Panc1 (cell line): Measurements from ENCODE around the gene CASP5. TPM values are rescaled to one million over a fixed set of nuclear protein-coding genes. Genes with fewer than 3 reads are reported as not detected.
"Not testable (repeated sequence)": the region's sequence is repeated elsewhere in the genome, so short reads cannot be mapped to it uniquely, and the experiment has no call there.

ENCODE experiments used
- ATAC-seq: fragments of 200-7000 bp; cut with Tn5 transposase; 2 replicates; pipeline ENCODE4 v1.9.1; 2020; ENCODE audit warnings: mild to moderate bottlenecking, moderate library complexity
- Bru-seq: library from RNA; stranded (reverse); fragments of 400-500 nt; gene quantifications from one replicate; lab custom pipeline; 2021; lab: Mats Ljungman, UMichigan
- BruChase-seq, 2 experiments: library from RNA; stranded (reverse); fragments of 400-500 nt; gene quantifications; one replicate each; lab custom pipeline; 2021; lab: Mats Ljungman, UMichigan
- BruUV-seq: library from RNA; stranded (reverse); fragments of 400-500 nt; replicated peaks from 2 replicates; lab custom pipeline; 2021; lab: Mats Ljungman, UMichigan
- CTCF ChIA-PET: fragments of 300-600 bp; sonication (Branson Sonifier 250); formaldehyde crosslinking; loops from one replicate; lab custom pipeline; 2022; ENCODE audit warnings: antibody characterized with exemption; lab: Charles Lee
- POLR2A ChIA-PET: fragments of 300-600 bp; sonication (Branson Sonifier 250); formaldehyde crosslinking; loops from one replicate; lab custom pipeline; 2022; ENCODE audit warnings: antibody characterized with exemption; lab: Charles Lee
- DNase-seq: peaks from one replicate; pipeline ENCODE4 v3.0.0-alpha.2; 2010; ENCODE audit warnings: low read depth, low spot score
- H3K27ac ChIP-seq: 2 replicates; pipeline ENCODE4 v1.5.1; 2011; ENCODE audit warnings: mild to moderate bottlenecking, low read length, inconsistent platforms
- H3K27me3 ChIP-seq: fragments of 200-500 bp; sonication (Bioruptor generic); 2 replicates; pipeline ENCODE4 v1.6.0; 2014; ENCODE audit warnings: low read length, inconsistent platforms; ENCODE audit not compliant: control insufficient read depth, insufficient read depth
- H3K36me3 ChIP-seq: fragments of 200-500 bp; sonication (Bioruptor generic); 2 replicates; pipeline ENCODE4 v1.5.1; 2014; ENCODE audit warnings: inconsistent platforms, mild to moderate bottlenecking, low read length, moderate library complexity; ENCODE audit not compliant: control insufficient read depth, insufficient read depth
- H3K4me1 ChIP-seq: 2 replicates; pipeline ENCODE4 v1.5.1; 2011; ENCODE audit warnings: inconsistent platforms, mild to moderate bottlenecking, low read length, moderate library complexity; ENCODE audit not compliant: control insufficient read depth, insufficient read depth
- H3K4me3 ChIP-seq, 2 experiments: 2 replicates each; pipeline ENCODE4 v1.5.1; 2011 to 2012; ENCODE audit warnings: low read depth in 2 of 2, low read length in 2 of 2, mild to moderate bottlenecking in 2 of 2, inconsistent platforms in 1 of 2, moderate library complexity in 1 of 2
- H3K9me3 ChIP-seq: fragments of 200-500 bp; sonication (Bioruptor generic); 2 replicates; pipeline ENCODE4 v1.5.1; 2014; ENCODE audit warnings: low read depth, mild to moderate bottlenecking, inconsistent platforms, low read length, moderate library complexity; ENCODE audit not compliant: control insufficient read depth, insufficient read depth
- CTCF ChIP-seq: fragments of 450-650 bp; IDR thresholded peaks from 2 replicates; pipeline ENCODE4 v1.5.1; 2017; ENCODE audit warnings: mild to moderate bottlenecking
- POLR2AphosphoS5 ChIP-seq: IDR thresholded peaks from 2 replicates; pipeline ENCODE4 v1.6.1; 2012; ENCODE audit warnings: mild to moderate bottlenecking, low read depth, low read length, moderate library complexity
- REST ChIP-seq, 2 experiments: IDR thresholded peaks; 2 replicates each; pipeline ENCODE4 v1.6.1; 2011 to 2012; ENCODE audit warnings: low read depth in 2 of 2, control low read depth in 1 of 2, low read length in 1 of 2, mild to moderate bottlenecking in 1 of 2, moderate library complexity in 1 of 2; ENCODE audit not compliant: insufficient read depth in 1 of 2
- SIN3A ChIP-seq: IDR thresholded peaks from 2 replicates; pipeline ENCODE4 v1.6.1; 2012; ENCODE audit warnings: low read depth, mild to moderate bottlenecking, low read length, moderate library complexity, borderline replicate concordance; ENCODE audit not compliant: insufficient read depth
- TCF7L2 ChIP-seq: IDR thresholded peaks from 2 replicates; pipeline ENCODE4 v1.6.1; 2011; ENCODE audit warnings: mild to moderate bottlenecking, low read depth, low read length, inconsistent platforms
- in situ Hi-C: cut with HindIII; loops from 2 replicates; pipeline ENCODE4 v1.10.0; 2016; ENCODE audit warnings: low sequenced_read_pairs, low pct_unique_long_range_greater_than_20kb
- intact Hi-C: fragments of 100-400 bp; cut with micrococcal nuclease; formaldehyde crosslinking; loops from one replicate; pipeline ENCODE4 v1.10.0; 2022; ENCODE audit not compliant: unreplicated experiment
- long read RNA-seq: library from polyadenylated mRNA; unstranded; transcript quantifications from one replicate; pipeline ENCODE4 v2.0.0, GENCODE V29; 2021; ENCODE audit not compliant: unreplicated experiment
- polyA plus RNA-seq: library from polyadenylated mRNA; unstranded; fragments of >200 nt; gene quantifications from one replicate; pipeline ENCODE4 v1.2.1, GENCODE V29; 2012; ENCODE audit warnings: missing spikeins; ENCODE audit not compliant: insufficient read length
- total RNA-seq: library from RNA; stranded (reverse); gene quantifications from one replicate; pipeline ENCODE4 v1.2.1, GENCODE V29; 2021; ENCODE audit not compliant: unreplicated experiment

CASP5 gene
- total RNA-seq (not detected), Bru-seq, nascent RNA (percentile 15 among the genes with signal in this experiment), BruChase-seq, experiment 1, labeled RNA remaining after a 2-hour chase (percentile 18 among the genes with signal in this experiment), BruChase-seq, experiment 2, labeled RNA remaining after a 6-hour chase (percentile 7 among the genes with signal in this experiment)
- polyA plus RNA-seq, result not detected
- long read RNA-seq, result 0 reads

- no peaks in the 10 kb centered on the region for H3K9me3 ChIP-seq
- H3K4me3 ChIP-seq, result no peak within 1 kb of the TSS
- no peaks in the 10 kb centered on the region for H3K27me3 ChIP-seq
- in situ Hi-C loops, result no loop called here
- ChIA-PET CTCF (no interaction called here), POLR2A (no interaction called here)
- TF ChIP-seq TCF7L2, result no peak
- TF ChIP-seq REST (IDR thresholded peaks at IDR 0.05; ENCODE audit: insufficient read depth in 1 of 2, low read depth in 2 of 2, low read length in 1 of 2), result no peak
- TF ChIP-seq POLR2AphosphoS5, result no peak
- TF ChIP-seq SIN3A, result no peak
- no peak for TF ChIP-seq CTCF
- H3K27ac ChIP-seq, result no peak within 1 kb of the TSS
- no peaks in the 10 kb centered on the region for H3K4me1 ChIP-seq
- no peak for ATAC-seq
- no TSS peak for BruUV-seq
- intact Hi-C loops, result no loop called here
- DNase-seq, result no peak
- no peaks in the 10 kb centered on the region for H3K36me3 ChIP-seq
These were observed at the start of gene CASP5 for GRCh38 chr11:105023003-105023402. CASP5 (minus strand) TSS chr11:105023168; CDS start chr11:105023136, 32 bp downstream.

GRCh38 chr11:105072080-105072479 is 49.1 kb upstream of the CASP5 start:
- ATAC-seq, H3K27ac ChIP-seq, CTCF ChIA-PET, H3K4me1 ChIP-seq, in situ Hi-C loops, DNase-seq, POLR2A ChIA-PET, H3K9me3 ChIP-seq, BruUV-seq, H3K27me3 ChIP-seq, H3K36me3 ChIP-seq, intact Hi-C loops, H3K4me3 ChIP-seq: not testable (repeated sequence)

GRCh38 chr11:105071089-105071732 is 48.2 kb upstream of the CASP5 start:
- ATAC-seq (no peak), DNase-seq (no peak)
- POLR2A ChIA-PET, result no interaction called here
- no peak overlapping the region for H3K4me3 ChIP-seq
- no peaks in the 10 kb centered on the region for H3K27me3 ChIP-seq
- no peaks in the 10 kb centered on the region for H3K9me3 ChIP-seq
- no peaks in the 10 kb centered on the region for H3K4me1 ChIP-seq
- in situ Hi-C loops (no loop called here), intact Hi-C loops (no loop called here)
- H3K36me3 ChIP-seq, result no peaks in the 10 kb centered on the region; the same call in 1 of the 2 replicates
- BruUV-seq, result no TSS peak
- H3K27ac ChIP-seq, result no peak overlapping the region
- TF ChIP-seq POLR2AphosphoS5 (no peak), REST (IDR thresholded peaks at IDR 0.05; ENCODE audit: insufficient read depth in 1 of 2, low read depth in 2 of 2, low read length in 1 of 2) (no peak), CTCF (no peak), TCF7L2 (no peak), SIN3A (no peak)
- CTCF ChIA-PET, result no interaction called here
